GM19463 (cell line): ENCODE results near the gene ROR1.

Experiments
- ATAC-seq: cut with Tn5 transposase; IDR thresholded peaks from one replicate; pipeline ENCODE4 v1.9.1; 2021; ENCODE audit warnings: mild to moderate bottlenecking, moderate library complexity; ENCODE audit not compliant: unreplicated experiment

The ROR1 gene

GRCh38 chr1:63903947-63904610 is 130.3 kb downstream of the ROR1 start:
- ATAC-seq = no peak

GRCh38 chr1:63904826-63905225 is 131.0 kb downstream of the ROR1 start:
- no peak for ATAC-seq

- ATAC-seq = no peak
Measured at GRCh38 chr1:63906047-63906704, 132.4 kb downstream of the ROR1 start.

GRCh38 chr1:63907051-63907450 is 133.2 kb downstream of the ROR1 start:
- no peak for ATAC-seq

GRCh38 chr1:63908016-63908415 is 134.2 kb downstream of the ROR1 start:
- ATAC-seq = no peak

GRCh38 chr1:63909526-63909925 is 135.7 kb downstream of the ROR1 start:
- no peak for ATAC-seq

- no peak for ATAC-seq
Measured at GRCh38 chr1:63911049-63911448, 137.2 kb downstream of the ROR1 start.

- no peak for ATAC-seq
Measured at GRCh38 chr1:63912643-63913042, 138.8 kb downstream of the ROR1 start.

GRCh38 chr1:63913533-63913932 is 139.7 kb downstream of the ROR1 start:
- ATAC-seq = no peak

GRCh38 chr1:63914241-63914640 is 140.4 kb downstream of the ROR1 start:
- no peak for ATAC-seq

GRCh38 chr1:63914706-63915105 is 140.9 kb downstream of the ROR1 start:
- no peak for ATAC-seq

- ATAC-seq = no peak
Measured at GRCh38 chr1:63915121-63915520, 141.3 kb downstream of the ROR1 start.

GRCh38 chr1:63916485-63917360 is 142.9 kb downstream of the ROR1 start:
- ATAC-seq = no peak

GRCh38 chr1:63917571-63918417 is 144.0 kb downstream of the ROR1 start:
- ATAC-seq = no peak

GRCh38 chr1:63918418-63918945 is 144.7 kb downstream of the ROR1 start:
- ATAC-seq = no peak

- no peak for ATAC-seq
Measured at GRCh38 chr1:63920154-63921117, 146.6 kb downstream of the ROR1 start.

- ATAC-seq = no peak
Measured at GRCh38 chr1:63921359-63921758, 147.5 kb downstream of the ROR1 start.

- no peak for ATAC-seq
Measured at GRCh38 chr1:63921802-63922201, 148.0 kb downstream of the ROR1 start.

GRCh38 chr1:63922848-63923247 is 149.0 kb downstream of the ROR1 start:
- ATAC-seq = no peak
